OCI-LY3 (cell line): ENCODE data around the gene ZNF296.

Experiments
- CTCF ChIP-seq: fragments of 200-600, 300-600 bp; sonication (generic); IDR thresholded peaks from 2 replicates; pipeline ENCODE4 v1.5.1; 2014; ENCODE audit warnings: antibody characterized with exemption, low read length, low read depth
- EZH2phosphoT487 ChIP-seq: fragments of 200-600 bp; shearing (Covaris generic); IDR thresholded peaks from 2 replicates; pipeline ENCODE4 v1.6.1; 2018; ENCODE audit warnings: antibody characterized with exemption, mixed run types, low read depth

- TF ChIP-seq CTCF: peak; percentile 96
- no peak for TF ChIP-seq EZH2phosphoT487
These were observed 16.9 kb downstream of the ZNF296 start for GRCh38 chr19:45059258-45059965.
